ENCODE measurements around the gene ZYG11A. TPM values are rescaled to one million over a fixed set of nuclear protein-coding genes. Genes with fewer than 3 reads are reported as not detected.
"Not testable (repeated sequence)": the region's sequence is repeated elsewhere in the genome, so short reads cannot be mapped to it uniquely, and the experiment has no call there.

Gene ZYG11A
- total RNA-seq, 1 experiment from 2014 or later: 7.3 TPM

GRCh38 chr1:52798331-52798730 is 44.2 kb upstream of the ZYG11A start:
- H3K27me3 Mint-ChIP-seq (ENCODE audit: low read depth): no peaks in the 10 kb centered on the region
- TF ChIP-seq ELF4 (CRISPR knock-in tag; IDR thresholded peaks at IDR 0.05; ENCODE audit: low read depth): no peak
- POLR2A ChIA-PET: no interaction called here
- no peaks in the 10 kb centered on the region for H3K4me1 Mint-ChIP-seq
- ATAC-seq (no peak), DNase-seq (ENCODE audit: low spot score) (no peak)
- CTCF ChIA-PET: no interaction called here
- H3K36me3 Mint-ChIP-seq: peaks cover 4% of the 10 kb centered on the region
- H3K4me3 Mint-ChIP-seq: no peak overlapping the region
- H3K9me3 Mint-ChIP-seq: no peaks in the 10 kb centered on the region
- H3K27ac Mint-ChIP-seq: no peak overlapping the region

- DNase-seq (ENCODE audit: low spot score): no peak
- ATAC-seq: no peak
- Mint-ChIP-seq H3K9me3 (no peaks in the 10 kb centered on the region), H3K4me1 (no peaks in the 10 kb centered on the region), H3K27me3 (ENCODE audit: low read depth) (no peaks in the 10 kb centered on the region), H3K4me3 (no peak overlapping the region), H3K27ac (no peak overlapping the region), H3K36me3 (peaks cover 4% of the 10 kb centered on the region)
- POLR2A ChIA-PET: no interaction called here
- TF ChIP-seq ZNF671 (CRISPR knock-in tag; IDR thresholded peaks at IDR 0.05): no peak
- TF ChIP-seq SMAD4 (CRISPR knock-in tag; IDR thresholded peaks at IDR 0.05): no peak
- TF ChIP-seq, protein P1, sequence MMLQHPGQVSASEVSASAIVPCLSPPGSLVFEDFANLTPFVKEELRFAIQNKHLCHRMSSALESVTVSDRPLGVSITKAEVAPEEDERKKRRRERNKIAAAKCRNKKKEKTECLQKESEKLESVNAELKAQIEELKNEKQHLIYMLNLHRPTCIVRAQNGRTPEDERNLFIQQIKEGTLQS (CRISPR knock-in tag; conservative IDR thresholded peaks at IDR 0.05): no peak
- no peak for TF ChIP-seq ESRRA (CRISPR knock-in tag; IDR thresholded peaks at IDR 0.05; ENCODE audit: borderline replicate concordance)
- CTCF ChIA-PET: no interaction called here
Observed at GRCh38 chr1:52801011-52801410, 41.5 kb upstream of the ZYG11A start.

DNA sequence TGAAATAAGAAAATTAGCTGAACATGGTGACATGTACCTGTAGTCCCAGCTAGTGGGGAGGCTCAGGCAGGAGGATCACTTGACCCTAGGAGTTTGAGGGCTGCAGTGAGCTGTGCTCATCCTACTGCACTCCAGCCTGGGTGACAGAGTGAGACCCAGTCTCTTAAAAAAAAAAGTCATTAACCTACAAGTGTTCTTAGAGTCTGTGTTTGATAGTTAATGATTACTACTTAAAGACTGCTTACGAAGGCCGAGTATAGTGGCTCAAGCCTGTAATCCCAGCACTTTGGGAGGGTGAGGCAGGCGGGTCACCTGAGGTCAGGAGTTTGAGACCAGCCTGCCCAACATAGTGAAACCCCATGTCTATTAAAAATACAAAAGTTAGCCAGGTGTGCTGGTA is 38.5 kb upstream of the ZYG11A start:
- H3K27ac Mint-ChIP-seq; CTCF ChIA-PET; H3K9me3 Mint-ChIP-seq; H3K4me3 Mint-ChIP-seq; ATAC-seq; H3K4me1 Mint-ChIP-seq; H3K36me3 Mint-ChIP-seq; POLR2A ChIA-PET; DNase-seq (ENCODE audit: low spot score); H3K27me3 Mint-ChIP-seq (ENCODE audit: low read depth): not testable (repeated sequence)

DNA sequence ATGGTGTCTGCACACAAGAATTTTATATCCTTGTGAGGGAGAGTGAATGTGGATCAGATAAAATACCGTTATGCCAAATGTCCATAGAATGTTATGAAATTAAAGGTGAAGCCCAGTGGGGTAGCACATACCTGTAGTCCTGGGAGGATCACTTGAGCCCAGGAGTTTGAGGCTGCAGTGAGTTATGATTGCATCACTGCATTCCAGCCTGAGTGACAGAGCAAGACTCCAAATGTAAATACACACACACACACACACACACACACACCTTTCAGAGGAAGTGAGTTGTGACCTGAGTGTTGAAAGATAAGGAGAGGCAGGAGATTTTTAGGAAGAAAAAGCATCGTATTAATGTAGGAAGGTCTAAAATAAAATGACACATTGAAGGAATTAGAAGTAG is 28.1 kb upstream of the ZYG11A start:
- ATAC-seq: no peak
- no peak overlapping the region for H3K27ac Mint-ChIP-seq
- no peaks in the 10 kb centered on the region for H3K27me3 Mint-ChIP-seq (ENCODE audit: low read depth)
- ChIA-PET POLR2A (no interaction called here), CTCF (no interaction called here)
- H3K4me1 Mint-ChIP-seq: no peaks in the 10 kb centered on the region
- H3K36me3 Mint-ChIP-seq: peaks cover 18% of the 10 kb centered on the region
- H3K9me3 Mint-ChIP-seq: 0 out of 2 replicates have a peak, but pooled peaks cover 4% of the 10 kb centered on the region
- TF ChIP-seq ZNF219 (CRISPR knock-in tag; IDR thresholded peaks at IDR 0.05; ENCODE audit: borderline replicate concordance): no peak
- no peak for TF ChIP-seq IRF1 (CRISPR knock-in tag; IDR thresholded peaks at IDR 0.05)
- no peak for TF ChIP-seq E2F5 (CRISPR knock-in tag; IDR thresholded peaks at IDR 0.05)
- TF ChIP-seq, protein P2, sequence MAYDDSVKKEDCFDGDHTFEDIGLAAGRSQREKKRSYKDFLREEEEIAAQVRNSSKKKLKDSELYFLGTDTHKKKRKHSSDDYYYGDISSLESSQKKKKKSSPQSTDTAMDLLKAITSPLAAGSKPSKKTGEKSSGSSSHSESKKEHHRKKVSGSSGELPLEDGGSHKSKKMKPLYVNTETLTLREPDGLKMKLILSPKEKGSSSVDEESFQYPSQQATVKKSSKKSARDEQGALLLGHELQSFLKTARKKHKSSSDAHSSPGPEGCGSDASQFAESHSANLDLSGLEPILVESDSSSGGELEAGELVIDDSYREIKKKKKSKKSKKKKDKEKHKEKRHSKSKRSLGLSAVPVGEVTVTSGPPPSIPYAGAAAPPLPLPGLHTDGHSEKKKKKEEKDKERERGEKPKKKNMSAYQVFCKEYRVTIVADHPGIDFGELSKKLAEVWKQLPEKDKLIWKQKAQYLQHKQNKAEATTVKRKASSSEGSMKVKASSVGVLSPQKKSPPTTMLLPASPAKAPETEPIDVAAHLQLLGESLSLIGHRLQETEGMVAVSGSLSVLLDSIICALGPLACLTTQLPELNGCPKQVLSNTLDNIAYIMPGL (CRISPR knock-in tag; IDR thresholded peaks at IDR 0.05): no peak
- peak; percentile 96 for TF ChIP-seq GABPB1 (CRISPR knock-in tag; IDR thresholded peaks at IDR 0.05)
- DNase-seq (ENCODE audit: low spot score): no peak
- H3K4me3 Mint-ChIP-seq: no peak overlapping the region

- H3K27me3 Mint-ChIP-seq (ENCODE audit: low read depth); H3K27ac Mint-ChIP-seq; H3K4me1 Mint-ChIP-seq; H3K9me3 Mint-ChIP-seq; H3K4me3 Mint-ChIP-seq; H3K36me3 Mint-ChIP-seq; CTCF ChIA-PET; ATAC-seq; DNase-seq (ENCODE audit: low spot score): not testable (repeated sequence)
- POLR2A ChIA-PET: interaction anchor here (0.6 kb wide), 1 partner anchor 139 kb away, joined by 5 read pairs; no protein-coding TSS in a partner anchor
Observed at GRCh38 chr1:52820830-52821229, 21.7 kb upstream of the ZYG11A start.

DNA sequence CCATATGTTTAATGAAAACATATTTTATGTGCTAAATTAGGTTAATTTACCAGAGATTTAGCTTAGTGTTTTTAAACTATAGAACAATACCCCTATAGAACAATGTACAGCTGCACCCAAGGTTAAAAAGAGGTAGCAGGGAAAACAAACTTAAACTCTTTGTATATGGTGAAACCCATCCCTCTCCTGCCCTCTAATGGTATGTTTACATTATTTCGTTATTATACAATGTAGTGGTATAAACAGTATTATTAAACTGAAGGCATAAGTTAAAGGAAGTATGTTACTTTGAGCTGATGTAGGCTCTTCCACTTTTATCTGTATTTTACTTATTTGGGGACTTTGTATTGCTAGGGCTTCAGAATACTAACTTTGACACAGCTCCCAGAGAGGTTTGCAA is 16.7 kb upstream of the ZYG11A start:
- ChIA-PET POLR2A (no interaction called here), CTCF (interaction anchor here (0.6 to 1.1 kb wide), 6 partner anchors 11 to 139 kb away, joined by 3 to 4 read pairs (median 3); partner anchors contain the start of gene ZYG11B)
- ATAC-seq (no peak), DNase-seq (ENCODE audit: low spot score) (no peak)
- H3K27ac Mint-ChIP-seq: no peak overlapping the region
- no peaks in the 10 kb centered on the region for H3K9me3 Mint-ChIP-seq
- H3K36me3 Mint-ChIP-seq: peaks cover 3% of the 10 kb centered on the region
- no peaks in the 10 kb centered on the region for H3K4me1 Mint-ChIP-seq
- no peak overlapping the region for H3K4me3 Mint-ChIP-seq
- H3K27me3 Mint-ChIP-seq (ENCODE audit: low read depth): no peaks in the 10 kb centered on the region
- no peak for TF ChIP-seq AR (CRISPR knock-in tag; IDR thresholded peaks at IDR 0.05)
- no peak for TF ChIP-seq ZBTB21 (CRISPR knock-in tag; IDR thresholded peaks at IDR 0.05; ENCODE audit: borderline replicate concordance)
- TF ChIP-seq NFYB (CRISPR knock-in tag; conservative IDR thresholded peaks at IDR 0.05; ENCODE audit: low read depth): no peak
- no peak for TF ChIP-seq CTCF (IDR thresholded peaks at IDR 0.05)
- TF ChIP-seq KAT7 (CRISPR knock-in tag; IDR thresholded peaks at IDR 0.05; ENCODE audit: borderline replicate concordance): no peak

Data from WTC11 (cell line).